Activated CD8-positive, alpha-beta memory T cell treated with anti-CD3 and anti-CD28 coated beads for 36 hours (primary cell): ENCODE data around the gene GATAD2A. TPM values are rescaled to one million over a fixed set of nuclear protein-coding genes. Genes with fewer than 3 reads are reported as not detected.

Source experiments
- CTCF ChIA-PET: fragments of 350-600 bp; sonication (Branson Sonifier 250); formaldehyde crosslinking; loops from one replicate; lab custom pipeline; 2021; ENCODE audit warnings: antibody characterized with exemption; lab: Charles Lee
- POLR2A ChIA-PET: fragments of 350-600 bp; sonication (Branson Sonifier 250); formaldehyde crosslinking; loops from one replicate; lab custom pipeline; 2021; ENCODE audit warnings: antibody characterized with exemption; lab: Charles Lee
- total RNA-seq, 2 experiments: library from RNA; stranded (reverse); gene quantifications; one replicate each; pipeline ENCODE4 v1.2.3, GENCODE V29; 2021

GATAD2A gene
- total RNA-seq, 2 experiments from 2014 or later: 188 TPM

GRCh38 chr19:19410553-19411550 is 5.4 kb downstream of the GATAD2A start:
- CTCF ChIA-PET: interaction anchor here (1.1 to 2.1 kb wide), 10 partner anchors 16 to 143 kb away, joined by 3 to 7 read pairs (median 4); no protein-coding TSS in a partner anchor
- POLR2A ChIA-PET: interaction anchor here (1.0 kb wide), 1 partner anchor 33 kb away, joined by 7 read pairs; no protein-coding TSS in a partner anchor

GRCh38 chr19:19416280-19416679 is 10.8 kb downstream of the GATAD2A start:
- POLR2A ChIA-PET: no interaction called here

GRCh38 chr19:19417046-19417445 is 11.6 kb downstream of the GATAD2A start:
- POLR2A ChIA-PET: no interaction called here
- CTCF ChIA-PET: interaction anchor here (1.7 to 2.9 kb wide), 2 partner anchors 50 to 74 kb away, joined by 4 to 10 read pairs; no protein-coding TSS in a partner anchor

More at GRCh38 chr19:19416280-19416679, 10.8 kb downstream of the GATAD2A start:
- CTCF ChIA-PET: interaction anchor here (1.7 to 2.9 kb wide), 2 partner anchors 49 to 75 kb away, joined by 4 to 10 read pairs; no protein-coding TSS in a partner anchor

DNA sequence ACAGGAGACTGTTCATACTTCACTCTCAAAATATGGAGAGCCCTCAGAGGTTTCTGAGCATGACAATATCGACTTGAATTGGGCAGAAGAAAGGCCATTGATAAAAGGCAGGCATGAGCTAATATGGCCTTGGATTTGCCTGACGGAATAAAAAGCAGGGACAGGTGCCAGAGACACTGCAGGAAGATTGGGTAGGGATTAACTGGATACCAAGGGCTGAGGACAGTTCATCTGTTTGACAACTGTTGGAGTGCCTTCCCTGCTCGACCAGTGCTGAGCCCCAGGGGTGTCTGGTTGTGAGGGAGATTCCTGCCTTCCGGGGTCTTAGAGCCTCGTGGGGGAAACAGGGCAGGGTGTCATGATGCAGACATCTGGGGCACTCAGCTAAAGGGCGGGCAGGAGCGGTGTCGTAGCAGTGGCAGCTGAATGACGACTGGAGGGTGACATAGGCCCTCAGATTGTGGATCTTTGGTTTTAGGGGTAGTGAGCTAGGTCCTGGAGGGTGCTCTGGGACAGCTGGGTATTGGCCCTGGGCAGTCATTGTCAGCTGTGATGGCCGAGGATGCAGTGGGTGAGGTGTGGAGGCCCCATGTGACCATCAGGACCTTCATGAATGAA is 12.3 kb downstream of the GATAD2A start:
- ChIA-PET CTCF (interaction anchor here (1.0 to 2.9 kb wide), 3 partner anchors 10 to 73 kb away, joined by 4 to 10 read pairs (median 4); no protein-coding TSS in a partner anchor), POLR2A (no interaction called here)

DNA sequence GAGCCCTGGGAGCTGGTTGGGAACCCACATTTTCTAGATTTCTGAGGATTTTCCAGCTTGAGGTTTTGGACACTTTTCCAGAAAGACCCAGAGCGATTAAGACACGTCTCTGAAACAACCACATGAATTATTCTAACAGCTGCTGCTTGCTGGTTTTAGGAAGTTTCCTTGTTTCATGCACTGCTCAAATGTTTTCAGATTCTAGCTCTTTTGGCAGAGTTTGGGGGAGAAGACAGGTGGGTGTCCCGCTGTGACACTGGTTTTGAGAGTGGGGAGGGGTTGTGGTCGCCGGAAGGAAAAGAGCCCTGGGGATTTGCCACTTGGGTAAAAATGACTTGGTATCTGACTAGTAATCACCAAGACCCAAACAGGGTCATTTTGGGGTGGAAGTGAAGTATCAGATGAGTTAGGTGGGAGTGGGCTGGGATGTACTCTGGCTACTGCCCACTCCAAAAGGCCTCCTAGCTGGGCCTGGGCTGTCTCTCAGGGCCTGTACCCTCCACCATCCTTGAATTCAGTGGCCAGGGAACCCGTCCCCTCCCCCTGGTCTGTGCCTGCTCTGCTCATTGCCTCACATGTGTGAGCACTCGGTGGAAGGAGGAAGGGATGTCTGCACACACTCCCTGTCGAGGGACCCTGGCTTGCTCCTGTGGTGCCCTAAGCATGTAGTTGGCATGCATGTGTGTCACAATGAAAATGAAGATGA is 13.2 kb downstream of the GATAD2A start:
- CTCF ChIA-PET: interaction anchor here (1.0 to 2.9 kb wide), 2 partner anchors 11 to 72 kb away, joined by 4 to 10 read pairs; no protein-coding TSS in a partner anchor
- POLR2A ChIA-PET: interaction anchor here (0.7 kb wide), 1 partner anchor 74 kb away, joined by 3 read pairs; no protein-coding TSS in a partner anchor

GRCh38 chr19:19420570-19421298 is 15.3 kb downstream of the GATAD2A start:
- POLR2A ChIA-PET: interaction anchor here (0.7 kb wide), 1 partner anchor 16 kb away, joined by 8 read pairs; no protein-coding TSS in a partner anchor
- CTCF ChIA-PET: interaction anchor here (0.7 kb wide), 2 partner anchors 13 to 79 kb away, joined by 3 to 4 read pairs; no protein-coding TSS in a partner anchor

- ChIA-PET CTCF (no interaction called here), POLR2A (no interaction called here)
These were observed 15.8 kb downstream of the GATAD2A start for GRCh38 chr19:19421299-19421696.

DNA sequence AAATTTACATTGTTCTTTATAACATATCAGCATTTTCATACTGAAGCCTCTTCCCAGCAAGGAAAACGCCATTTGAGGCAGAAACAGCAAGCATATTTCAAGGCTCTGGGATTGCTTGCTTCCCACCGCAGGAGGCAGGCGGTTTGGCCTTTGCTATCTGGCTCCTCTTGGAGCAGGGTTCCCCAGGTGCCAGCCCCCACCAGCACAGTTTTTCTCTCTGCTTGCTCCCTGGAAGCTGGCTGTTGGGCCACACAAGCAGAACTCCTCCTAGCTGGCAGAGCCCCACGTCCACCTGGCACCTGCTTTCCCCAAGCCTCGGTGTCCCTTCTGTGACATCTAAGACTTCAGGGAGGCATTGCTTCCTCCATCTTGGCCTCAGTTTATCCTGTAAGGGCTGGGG is 16.7 kb downstream of the GATAD2A start:
- ChIA-PET POLR2A (no interaction called here), CTCF (no interaction called here)

- POLR2A ChIA-PET: no interaction called here
These were observed 17.8 kb downstream of the GATAD2A start for GRCh38 chr19:19423322-19423721.

GRCh38 chr19:19425170-19425875 is 19.8 kb downstream of the GATAD2A start:
- ChIA-PET CTCF (interaction anchor here (0.7 to 1.0 kb wide), 3 partner anchors 18 to 59 kb away, joined by 3 read pairs; no protein-coding TSS in a partner anchor), POLR2A (no interaction called here)

More at GRCh38 chr19:19423322-19423721, 17.8 kb downstream of the GATAD2A start:
- CTCF ChIA-PET: no interaction called here

GRCh38 chr19:19426216-19426615 is 20.7 kb downstream of the GATAD2A start:
- ChIA-PET CTCF (interaction anchor here (0.7 to 1.0 kb wide), 4 partner anchors 19 to 60 kb away, joined by 3 read pairs; no protein-coding TSS in a partner anchor), POLR2A (no interaction called here)

- POLR2A ChIA-PET: no interaction called here
- CTCF ChIA-PET: interaction anchor here (0.6 to 1.2 kb wide), 3 partner anchors 10 to 83 kb away, joined by 3 to 4 read pairs (median 3); no protein-coding TSS in a partner anchor
These were observed 21.3 kb downstream of the GATAD2A start for GRCh38 chr19:19426799-19427198.

GRCh38 chr19:19427302-19427701 is 21.8 kb downstream of the GATAD2A start:
- POLR2A ChIA-PET: no interaction called here
- CTCF ChIA-PET: interaction anchor here (0.6 to 1.2 kb wide), 2 partner anchors 10 to 83 kb away, joined by 3 to 4 read pairs; no protein-coding TSS in a partner anchor

DNA sequence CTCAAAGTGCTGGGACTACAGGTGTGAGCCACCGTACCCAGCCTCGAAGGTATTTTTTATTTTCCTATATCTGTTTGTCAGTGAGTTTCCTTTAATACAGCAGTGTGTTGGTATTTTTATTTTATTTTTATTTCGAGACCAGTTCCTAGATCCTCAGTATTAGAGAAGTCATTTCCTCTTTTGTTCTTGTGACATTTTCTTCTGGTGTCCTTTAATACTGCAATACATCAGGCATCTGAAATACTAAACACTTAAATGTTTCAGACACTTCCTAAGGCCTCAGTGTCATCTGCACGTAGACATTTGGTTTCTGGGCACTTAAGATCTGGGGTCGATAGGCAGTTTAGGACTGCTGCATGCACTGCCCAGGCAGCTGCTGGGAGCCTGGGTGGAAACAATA is 22.5 kb downstream of the GATAD2A start:
- ChIA-PET CTCF (interaction anchor here (1.2 kb wide), 1 partner anchor 9 kb away, joined by 4 read pairs; no protein-coding TSS in a partner anchor), POLR2A (no interaction called here)

DNA sequence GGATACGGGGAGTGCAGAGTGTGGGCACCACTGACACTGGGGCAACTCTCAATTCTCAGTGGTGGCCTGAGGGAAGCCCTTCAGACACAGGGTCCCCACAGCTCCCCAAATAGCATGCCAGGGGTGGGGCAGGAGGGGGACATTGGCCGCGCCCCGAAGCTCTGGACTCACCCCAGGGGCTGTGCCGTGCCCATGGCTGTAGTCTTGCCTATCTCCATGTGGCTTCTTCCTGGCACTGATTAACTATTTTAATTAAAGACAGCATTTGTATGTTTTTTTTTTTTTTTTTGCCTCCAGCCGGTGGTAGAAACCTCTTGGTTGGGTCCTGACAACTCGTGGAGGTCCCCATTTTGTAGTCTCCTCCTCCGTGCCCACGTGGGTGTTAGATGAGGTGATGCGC is 23.3 kb downstream of the GATAD2A start:
- ChIA-PET POLR2A (no interaction called here), CTCF (no interaction called here)

DNA sequence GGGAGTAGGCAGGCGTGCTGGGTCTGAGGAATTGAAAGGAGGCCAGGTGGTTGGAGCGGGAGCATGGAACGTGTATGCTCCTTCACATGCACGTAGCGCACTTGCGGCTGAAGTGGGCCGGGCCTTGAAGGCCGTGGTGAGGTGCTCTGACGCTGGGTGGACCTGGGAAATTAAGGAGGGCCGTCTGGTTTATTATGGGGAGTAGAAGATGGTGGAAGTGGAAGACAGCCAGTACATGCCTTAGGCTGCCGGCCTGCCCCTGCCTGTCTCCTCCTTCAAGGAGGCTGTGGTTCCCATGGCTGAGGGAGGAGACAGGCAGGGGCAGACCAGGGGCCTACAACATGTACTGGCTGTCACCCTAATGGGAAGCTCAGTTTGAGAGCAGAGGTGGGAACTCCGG is 23.9 kb downstream of the GATAD2A start:
- CTCF ChIA-PET: no interaction called here
- POLR2A ChIA-PET: no interaction called here

- CTCF ChIA-PET: no interaction called here
- POLR2A ChIA-PET: no interaction called here
These were observed 27.3 kb downstream of the GATAD2A start for GRCh38 chr19:19432732-19433131.
